Measurements from ENCODE around the gene ADAMTSL2.

The ADAMTSL2 gene

DNA sequence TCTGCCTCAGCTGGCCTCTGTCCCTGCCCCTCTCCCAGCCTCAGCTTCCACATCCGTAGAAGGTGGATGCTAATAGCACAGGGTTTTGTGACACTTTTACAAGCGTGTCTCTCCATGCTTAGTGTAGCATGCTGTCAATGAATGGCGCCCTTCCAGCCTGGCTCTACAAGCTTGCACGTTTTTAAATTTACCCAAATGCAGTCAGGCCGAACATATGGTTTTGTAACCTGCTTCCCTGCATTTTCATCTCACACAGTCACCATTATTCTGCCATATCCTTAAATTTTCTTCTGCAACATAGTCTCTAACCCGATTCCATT is 45.9 kb downstream of the ADAMTSL2 start:
- DNase-seq (no peak), ATAC-seq (replicated peaks) (peak; percentile 41 to 42)
- Mint-ChIP-seq H3K4me1 (peaks cover 60 to 91% of the 10 kb centered on the region in 2 donors), H3K27ac (peak overlapping the region; percentile 67), H3K27me3 (peaks cover 74 to 96% of the 10 kb centered on the region in 2 donors), H3K4me3 (no peak overlapping the region), H3K9me3 (no peaks in the 10 kb centered on the region), H3K36me3 (no peaks in the 10 kb centered on the region)

DNA sequence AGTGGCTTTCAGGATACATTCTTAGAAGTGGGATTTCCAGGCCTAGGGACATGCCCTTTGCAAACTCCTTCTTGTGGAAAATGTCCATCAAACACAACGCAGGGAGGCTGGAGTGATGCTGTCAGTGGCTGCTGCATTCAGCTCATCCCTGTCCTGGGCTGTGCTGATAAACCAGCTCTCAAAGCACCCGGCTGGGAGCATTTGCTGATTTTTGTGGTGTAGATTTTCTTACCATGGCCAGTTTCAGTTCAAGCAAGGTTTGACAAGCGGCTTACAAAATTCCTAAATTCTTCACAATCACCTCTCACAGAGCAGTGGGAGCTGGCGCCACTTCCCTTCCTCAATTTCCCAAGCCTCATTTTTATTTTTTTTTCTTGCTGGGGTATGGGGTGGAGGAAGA is 46.5 kb downstream of the ADAMTSL2 start:
- ATAC-seq (replicated peaks) (no peak), DNase-seq (no peak)
- Mint-ChIP-seq H3K9me3 (no peaks in the 10 kb centered on the region), H3K27ac (no peak overlapping the region), H3K4me1 (peaks cover 59 to 91% of the 10 kb centered on the region in 2 donors), H3K4me3 (no peak overlapping the region), H3K27me3 (peaks cover 74 to 96% of the 10 kb centered on the region in 2 donors), H3K36me3 (no peaks in the 10 kb centered on the region)

DNA sequence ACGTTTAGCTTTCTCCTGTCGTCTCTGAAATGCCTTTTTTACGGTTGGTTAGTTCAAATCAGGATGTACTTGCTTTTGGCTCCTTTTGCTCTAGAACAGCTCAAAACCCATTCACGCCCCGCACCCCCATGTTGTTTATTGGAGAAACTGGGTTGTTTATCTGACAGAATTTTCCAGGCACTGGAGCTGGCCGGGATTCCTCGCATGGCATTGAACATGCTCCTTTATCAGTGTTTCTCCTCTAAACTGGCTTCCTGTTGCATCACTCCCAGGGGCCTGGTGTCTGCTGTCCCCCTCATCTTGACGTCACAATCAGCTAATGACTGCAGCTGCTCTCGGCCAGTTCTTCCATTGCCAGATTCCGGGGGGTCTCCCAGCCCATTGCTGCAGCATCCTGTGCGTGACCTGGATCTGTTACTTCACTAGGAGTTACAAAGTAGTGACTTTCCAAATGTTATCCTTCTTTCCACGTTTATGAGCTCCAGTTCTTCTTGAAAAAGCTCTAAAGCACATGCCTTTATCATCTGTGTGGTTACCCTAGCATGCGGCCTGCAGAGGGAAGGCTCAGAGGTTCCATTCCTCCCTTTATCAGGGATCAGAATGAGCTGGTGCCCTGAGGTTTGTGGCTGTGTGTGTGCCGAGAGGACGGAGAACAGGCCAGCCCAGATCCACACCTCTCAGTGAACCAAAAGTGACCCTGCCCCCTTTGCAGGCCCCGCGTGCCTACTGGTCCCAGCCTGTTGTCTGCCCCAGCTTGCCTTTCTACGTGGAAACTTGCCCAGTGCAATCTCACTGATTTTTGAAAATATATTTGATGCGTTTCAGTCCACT is 47.2 kb downstream of the ADAMTSL2 start:
- DNase-seq, result no peak
- peaks cover 56 to 86% of the 10 kb centered on the region in 2 donors for H3K4me1 Mint-ChIP-seq
- no peak overlapping the region for H3K4me3 Mint-ChIP-seq
- ATAC-seq (replicated peaks), result no peak
- no peak overlapping the region for H3K27ac Mint-ChIP-seq
- H3K36me3 Mint-ChIP-seq, result no peaks in the 10 kb centered on the region
- H3K27me3 Mint-ChIP-seq, result peaks cover 70 to 95% of the 10 kb centered on the region in 2 donors
- no peaks in the 10 kb centered on the region for H3K9me3 Mint-ChIP-seq

DNA sequence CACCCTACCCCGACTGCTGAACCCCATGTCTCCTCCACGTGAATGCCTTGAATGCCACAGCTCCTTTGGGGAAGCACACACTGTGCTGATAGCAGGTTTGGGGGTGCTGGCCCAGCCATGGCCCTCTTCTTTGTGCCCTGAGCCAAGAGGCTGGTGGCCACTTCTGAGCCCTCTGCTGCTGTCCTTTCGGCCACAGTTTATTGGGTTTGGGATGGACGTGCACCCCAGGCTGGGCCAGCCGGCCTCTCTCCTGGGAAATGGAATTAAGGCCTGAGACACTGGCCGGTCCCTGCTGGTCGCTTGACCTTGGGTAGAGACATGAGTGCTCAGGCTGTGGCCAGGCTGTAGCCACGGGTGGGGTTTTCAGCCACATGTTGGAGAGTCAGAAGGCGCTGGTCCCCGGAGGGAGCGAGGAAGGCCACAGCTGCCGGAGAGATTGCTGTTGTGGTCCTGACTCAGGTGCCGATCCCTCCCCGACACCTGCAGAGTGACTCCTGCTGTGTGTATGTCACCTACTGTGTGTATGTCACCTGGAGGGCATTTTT is 48.1 kb downstream of the ADAMTSL2 start:
- Mint-ChIP-seq H3K9me3 (no peaks in the 10 kb centered on the region), H3K4me1 (peaks cover 49 to 78% of the 10 kb centered on the region in 2 donors), H3K27ac (no peak overlapping the region), H3K27me3 (peaks cover 62 to 92% of the 10 kb centered on the region in 2 donors), H3K4me3 (no peak overlapping the region), H3K36me3 (no peaks in the 10 kb centered on the region)
- DNase-seq (no peak), ATAC-seq (replicated peaks) (no peak)

DNA sequence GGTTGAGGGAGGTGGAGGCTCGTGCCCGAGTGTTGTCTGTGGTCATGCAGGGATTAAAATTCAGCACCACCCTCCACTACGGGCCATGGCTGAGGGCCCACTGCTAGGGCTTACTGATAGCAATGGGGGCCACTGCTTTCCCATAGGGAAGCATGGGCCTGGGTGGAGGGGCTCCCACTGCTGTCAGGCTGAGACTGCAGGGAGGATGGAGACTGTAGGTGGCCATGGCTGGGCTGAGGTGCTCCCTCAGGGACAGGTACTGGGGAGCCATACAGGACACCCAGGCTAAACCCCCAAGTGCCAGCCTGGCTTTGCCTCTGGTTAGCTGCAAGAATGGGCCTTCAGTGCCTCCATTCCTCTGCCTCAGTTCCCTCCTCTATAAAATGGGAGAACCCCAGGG is 48.6 kb downstream of the ADAMTSL2 start:
- Mint-ChIP-seq H3K9me3 (no peaks in the 10 kb centered on the region), H3K4me1 (peaks cover 45 to 73% of the 10 kb centered on the region in 2 donors), H3K27ac (no peak overlapping the region), H3K36me3 (no peaks in the 10 kb centered on the region), H3K4me3 (no peak overlapping the region), H3K27me3 (peaks cover 56 to 87% of the 10 kb centered on the region in 2 donors)
- DNase-seq (no peak), ATAC-seq (replicated peaks) (no peak)

DNA sequence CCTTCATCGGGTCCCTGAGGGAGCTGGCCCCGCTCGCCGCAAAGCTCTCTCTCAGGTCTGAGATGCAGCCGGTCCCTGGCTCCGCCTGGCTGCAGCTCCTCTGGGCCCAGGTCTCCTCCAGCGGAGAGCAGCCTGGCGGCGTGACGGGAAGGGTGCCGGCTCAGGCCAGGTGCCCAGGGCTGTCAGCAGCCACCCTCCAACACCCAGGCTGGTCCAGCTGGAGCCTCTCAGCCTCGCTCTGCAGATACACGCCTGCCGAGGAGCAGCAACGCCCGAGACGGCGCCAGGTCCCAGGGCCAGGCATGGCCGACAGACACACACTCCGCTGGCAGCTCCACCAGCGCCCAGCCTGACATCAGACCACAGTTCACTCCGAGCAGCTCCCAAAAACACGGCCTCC is 49.1 kb downstream of the ADAMTSL2 start:
- H3K36me3 Mint-ChIP-seq, result no peaks in the 10 kb centered on the region
- peaks cover 51 to 82% of the 10 kb centered on the region in 2 donors for H3K27me3 Mint-ChIP-seq

DNA sequence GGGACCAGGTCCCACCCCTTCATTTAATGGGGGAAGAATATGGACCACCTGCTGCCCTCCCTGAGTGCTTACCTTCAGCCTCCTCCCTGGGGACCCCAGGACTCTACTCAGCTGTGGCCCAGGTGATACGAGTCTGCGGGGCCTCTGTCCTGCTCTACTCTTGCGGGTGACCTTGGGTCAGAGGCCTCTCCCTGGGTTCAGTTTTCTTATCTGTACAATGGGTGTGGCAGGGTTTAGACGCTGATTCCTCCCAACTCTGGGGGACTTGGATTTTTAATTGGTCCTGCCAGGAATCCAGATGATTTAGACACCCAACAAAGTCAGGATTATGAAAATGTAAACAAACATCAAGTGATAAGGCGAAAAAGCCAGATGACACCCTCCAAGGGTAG is 49.7 kb downstream of the ADAMTSL2 start:
- H3K9me3 Mint-ChIP-seq, result peaks cover 3 to 5% of the 10 kb centered on the region in 2 donors
- peaks cover 48 to 76% of the 10 kb centered on the region in 2 donors for H3K27me3 Mint-ChIP-seq
- H3K36me3 Mint-ChIP-seq, result no peaks in the 10 kb centered on the region
- no peak overlapping the region for H3K4me3 Mint-ChIP-seq
- ATAC-seq (replicated peaks) (no peak), DNase-seq (no peak)
- peaks cover 37 to 62% of the 10 kb centered on the region in 2 donors for H3K4me1 Mint-ChIP-seq
- peak overlapping the region; percentile 51 for H3K27ac Mint-ChIP-seq

More for the DNA sequence above, 49.1 kb downstream of the ADAMTSL2 start:
- H3K27ac Mint-ChIP-seq, result no peak overlapping the region
- ATAC-seq (replicated peaks) (no peak), DNase-seq (no peak)
- peaks cover 3 to 4% of the 10 kb centered on the region in 2 donors for H3K9me3 Mint-ChIP-seq
- no peak overlapping the region for H3K4me3 Mint-ChIP-seq
- H3K4me1 Mint-ChIP-seq, result peaks cover 40 to 68% of the 10 kb centered on the region in 2 donors

DNA sequence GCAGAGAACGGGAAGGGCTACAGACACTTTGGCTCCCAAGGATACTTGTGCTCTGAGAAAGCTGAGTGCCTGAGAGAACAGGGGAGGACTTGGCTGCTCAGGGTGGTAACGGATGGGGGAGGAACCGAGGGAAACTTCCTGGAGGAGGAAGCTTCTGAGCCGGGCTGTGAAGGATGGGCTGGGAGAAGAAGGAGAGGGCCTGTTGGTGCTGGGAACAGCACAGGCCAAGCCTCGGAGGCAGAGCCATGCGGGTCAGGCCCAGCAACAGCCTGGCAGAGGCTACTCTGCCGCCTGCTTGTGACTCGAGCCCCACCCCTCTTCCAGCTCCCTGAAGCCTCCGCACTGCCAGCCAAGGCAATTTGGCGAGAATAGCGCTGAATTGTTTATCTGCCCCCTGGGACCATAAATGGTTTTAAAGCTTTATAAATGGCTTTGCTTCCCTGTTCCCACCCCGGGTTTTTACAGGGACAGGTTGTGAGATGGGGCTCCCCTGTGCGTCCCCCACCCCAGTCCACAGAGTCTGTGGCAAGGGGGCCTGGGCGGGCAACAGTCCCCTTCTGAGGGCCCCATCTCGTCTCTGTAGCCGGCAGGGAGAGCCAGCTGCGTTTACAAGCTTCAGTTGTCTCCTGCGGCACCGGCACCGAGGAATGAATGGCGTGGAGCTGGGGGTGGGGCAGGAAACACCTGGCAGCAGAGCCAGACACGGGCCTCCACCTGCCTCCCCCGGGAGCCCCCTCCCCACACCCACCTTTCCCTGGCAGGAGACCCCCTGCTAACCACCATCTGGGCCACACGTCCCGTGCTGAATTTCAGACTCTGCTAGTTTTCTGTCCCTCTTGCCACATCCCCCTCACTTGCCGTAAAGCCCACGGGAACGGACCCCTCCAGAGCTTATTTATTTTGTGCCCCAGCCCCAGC is 50.3 kb downstream of the ADAMTSL2 start:
- Mint-ChIP-seq H3K4me3 (peak overlapping the region; percentile 47 to 55), H3K27me3 (peaks cover 43 to 69% of the 10 kb centered on the region in 2 donors), H3K27ac (no peak overlapping the region), H3K9me3 (peaks cover 3 to 5% of the 10 kb centered on the region in 2 donors), H3K4me1 (peaks cover 32 to 56% of the 10 kb centered on the region in 2 donors), H3K36me3 (no peaks in the 10 kb centered on the region)
- peak; percentile 23 to 40 for ATAC-seq (replicated peaks)
- no peak for DNase-seq

DNA sequence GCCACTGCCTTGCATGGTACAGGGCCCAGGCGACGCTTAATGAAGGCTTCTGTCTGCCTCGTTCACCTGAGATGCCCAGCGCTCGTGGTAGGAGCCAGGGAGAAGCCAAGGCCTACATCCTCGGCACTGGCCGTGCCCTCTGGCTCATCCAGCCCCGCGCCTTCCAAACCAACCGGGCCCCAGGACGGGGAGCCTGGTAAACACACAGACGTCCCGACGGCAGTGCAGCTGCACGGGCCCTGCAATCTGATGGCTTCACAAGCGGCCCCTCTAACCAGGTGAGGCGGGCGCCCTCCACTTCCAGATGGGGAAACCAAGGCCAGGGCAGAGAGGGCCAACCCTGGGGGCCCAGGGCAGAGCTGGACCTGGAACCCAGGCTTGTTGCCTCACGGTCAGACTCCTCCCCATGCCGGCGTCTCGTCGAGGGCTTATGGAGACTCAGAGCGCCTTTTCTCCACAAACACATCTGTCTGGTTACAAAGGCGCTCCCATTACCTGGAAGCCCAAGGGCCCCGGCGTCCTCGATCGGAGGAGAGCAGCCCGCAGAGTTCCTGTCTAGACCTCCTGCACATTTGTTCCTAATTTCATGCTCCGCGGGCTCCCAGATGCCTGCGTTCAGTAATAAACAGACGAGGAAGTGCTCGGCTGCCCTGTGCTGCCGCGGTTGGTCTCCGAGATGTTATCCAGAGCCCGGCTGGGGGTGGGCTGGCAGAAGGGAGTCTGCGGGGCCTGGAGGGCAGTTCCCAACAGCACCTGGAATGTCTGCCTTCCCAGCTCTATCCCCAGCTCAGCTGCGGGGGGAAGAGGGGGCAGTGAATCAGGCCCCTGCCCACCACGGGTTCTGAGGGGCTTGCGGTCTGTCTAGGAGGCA is 51.2 kb downstream of the ADAMTSL2 start:
- DNase-seq (no peak), ATAC-seq (replicated peaks) (peak; percentile 25 to 48)
- Mint-ChIP-seq H3K36me3 (no peaks in the 10 kb centered on the region), H3K4me1 (peaks cover 27 to 47% of the 10 kb centered on the region in 2 donors), H3K27ac (peak overlapping the region; percentile 20), H3K4me3 (peak overlapping the region; percentile 47 to 55), H3K27me3 (peaks cover 43 to 60% of the 10 kb centered on the region in 2 donors), H3K9me3 (peaks cover 3 to 5% of the 10 kb centered on the region in 2 donors)

DNA sequence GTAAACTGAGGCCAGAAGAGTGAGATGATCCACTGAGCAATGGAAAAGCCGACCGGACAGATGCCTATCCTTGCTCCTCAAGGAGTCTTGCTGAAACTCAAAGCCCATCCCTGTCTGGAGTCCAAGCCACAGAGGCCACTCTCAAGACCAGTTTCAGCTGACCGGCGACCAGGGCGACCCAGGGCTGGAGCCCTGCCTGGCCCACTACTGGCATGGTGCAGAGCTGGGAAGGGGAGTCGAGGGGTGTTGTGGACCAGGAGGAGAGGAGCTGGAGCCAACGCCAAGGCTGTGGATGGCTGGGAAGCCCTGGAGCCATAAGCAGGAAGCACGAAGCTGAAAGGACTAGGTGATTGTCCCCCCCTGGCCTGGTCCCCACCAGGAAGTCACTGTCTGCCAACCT is 52.5 kb downstream of the ADAMTSL2 start:
- H3K4me1 Mint-ChIP-seq, result peaks cover 22 to 35% of the 10 kb centered on the region in 2 donors
- ATAC-seq (replicated peaks) (no peak), DNase-seq (no peak)
- H3K4me3 Mint-ChIP-seq, result no peak overlapping the region
- no peaks in the 10 kb centered on the region for H3K36me3 Mint-ChIP-seq
- peaks cover 36 to 54% of the 10 kb centered on the region in 2 donors for H3K27me3 Mint-ChIP-seq
- H3K27ac Mint-ChIP-seq, result no peak overlapping the region
- H3K9me3 Mint-ChIP-seq, result peaks cover 3 to 5% of the 10 kb centered on the region in 2 donors

DNA sequence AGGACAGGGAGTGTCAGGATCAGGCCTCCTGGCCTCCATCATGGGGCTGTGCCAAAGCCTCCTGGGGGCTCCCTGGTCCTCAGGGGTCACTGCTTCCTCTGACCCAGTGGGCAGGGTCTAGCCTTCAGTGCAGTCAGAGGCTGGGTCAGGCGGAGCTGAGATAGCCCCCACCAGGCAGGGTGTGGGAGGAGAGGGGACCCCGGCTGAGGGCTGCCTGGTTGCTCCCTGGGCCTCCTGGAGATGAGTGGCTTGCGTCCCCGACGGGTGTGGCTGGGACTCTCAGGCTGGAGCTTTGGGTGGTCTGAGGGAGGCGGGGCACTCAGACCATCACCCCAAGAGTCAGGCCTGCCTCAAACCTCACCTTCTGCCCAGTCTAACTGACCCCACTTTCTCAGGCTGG is 53.0 kb downstream of the ADAMTSL2 start:
- H3K9me3 Mint-ChIP-seq, result peaks cover 3 to 5% of the 10 kb centered on the region in 2 donors
- no peaks in the 10 kb centered on the region for H3K36me3 Mint-ChIP-seq
- no peak for ATAC-seq (replicated peaks)
- no peak overlapping the region for H3K4me3 Mint-ChIP-seq
- H3K27me3 Mint-ChIP-seq, result peaks cover 32 to 52% of the 10 kb centered on the region in 2 donors
- peaks cover 22 to 34% of the 10 kb centered on the region in 2 donors for H3K4me1 Mint-ChIP-seq
- no peak for DNase-seq
- no peak overlapping the region for H3K27ac Mint-ChIP-seq

DNA sequence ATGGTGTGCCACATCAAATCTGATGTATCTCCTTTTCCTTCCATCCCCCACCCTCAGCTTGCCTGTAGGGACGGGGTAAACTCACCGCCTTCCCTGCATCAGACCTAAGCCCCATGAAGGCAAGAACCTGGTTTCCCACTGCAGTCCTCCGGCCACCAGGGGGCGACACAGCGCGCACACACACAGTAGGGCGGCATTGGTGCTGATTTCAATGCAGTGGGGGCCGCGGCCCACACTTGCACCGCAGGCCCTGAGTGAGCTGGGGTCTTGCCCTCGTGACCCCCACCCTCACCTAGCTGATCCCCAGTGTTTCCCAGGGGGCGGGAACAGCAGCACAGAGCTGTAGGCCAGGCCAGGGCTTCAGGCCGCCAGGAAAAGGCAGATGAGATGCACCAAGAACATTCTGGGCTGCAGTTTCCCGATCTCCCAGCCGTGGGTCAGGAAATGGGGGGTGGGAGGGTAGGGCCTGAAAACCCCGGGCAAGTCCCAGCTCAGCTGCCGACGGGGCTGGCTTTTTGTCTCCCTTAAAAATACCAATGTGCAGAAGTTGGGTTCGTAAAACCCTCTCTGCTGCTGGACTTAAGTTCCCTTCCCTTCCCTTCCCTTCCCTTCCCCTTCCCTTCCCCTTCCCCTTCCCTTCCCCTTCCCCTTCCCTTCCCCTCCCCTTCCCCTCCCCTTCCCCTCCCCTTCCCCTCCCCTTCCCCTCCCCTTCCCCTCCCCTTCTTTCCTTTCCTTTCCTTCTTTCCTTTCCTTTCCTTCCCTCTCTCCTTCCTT is 55.1 kb downstream of the ADAMTSL2 start:
- peaks cover 3 to 5% of the 10 kb centered on the region in 2 donors for H3K9me3 Mint-ChIP-seq
- ATAC-seq (replicated peaks), result no peak
- peaks cover 15 to 16% of the 10 kb centered on the region in 2 donors for H3K4me1 Mint-ChIP-seq
- DNase-seq, result no peak
- no peak overlapping the region for H3K27ac Mint-ChIP-seq
- no peak overlapping the region for H3K4me3 Mint-ChIP-seq
- H3K27me3 Mint-ChIP-seq, result peaks cover 30 to 44% of the 10 kb centered on the region in 2 donors
- peaks cover 0 to 2% of the 10 kb centered on the region in 2 donors for H3K36me3 Mint-ChIP-seq
